ENCODE results near the gene ANO8. TPM values are rescaled to one million over a fixed set of nuclear protein-coding genes. Genes with fewer than 3 reads are reported as not detected.

The ANO8 gene
- total and polyA plus RNA-seq, 3 experiments from 2014 or later = 0.43 to 5.1 (median 4.1) TPM

DNA sequence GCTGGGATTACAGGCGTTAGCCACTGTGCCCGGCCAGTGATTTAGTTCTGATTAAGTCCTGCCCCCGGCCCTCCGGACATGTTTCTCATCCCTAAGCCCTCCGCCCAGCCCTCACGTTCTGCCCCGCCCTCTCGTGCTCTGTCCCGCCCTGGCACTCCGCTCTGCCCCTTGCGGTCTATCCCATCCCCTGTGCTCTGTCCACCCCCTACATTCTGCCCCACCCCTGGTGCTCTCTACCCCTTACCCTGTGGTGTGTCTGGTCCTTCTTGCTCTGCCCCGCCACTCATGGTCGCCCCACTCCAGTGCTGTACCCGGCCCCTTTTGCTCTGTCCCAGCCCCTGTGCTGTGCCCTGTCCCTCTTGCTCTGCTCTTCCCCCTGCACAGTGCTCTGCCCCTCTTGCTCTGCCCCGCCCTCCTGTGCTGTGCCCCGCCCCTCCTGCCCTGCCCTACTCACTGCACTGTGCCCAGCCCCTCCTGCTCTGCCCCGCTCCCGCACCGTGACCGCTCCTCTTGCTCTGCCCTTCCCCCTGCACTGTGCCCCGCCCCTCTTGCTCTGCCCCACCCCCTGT is 5.7 kb upstream of the ANO8 start:
- no peak overlapping the region for H3K4me3 ChIP-seq (ENCODE audit: low read length)
- Mint-ChIP-seq H3K9me3 (no peaks in the 10 kb centered on the region), H3K4me3 (no peak overlapping the region), H3K4me1 (peaks cover 12 to 32% (median 19%) of the 10 kb centered on the region in 3 donors), H3K27ac (no peak overlapping the region), H3K36me3 (peaks cover 0 to 21% (median 0%) of the 10 kb centered on the region in 3 donors), H3K27me3 (no peaks in the 10 kb centered on the region)
- ChIA-PET CTCF (no interaction called here), POLR2A (no interaction called here)
- no peak for DNase-seq
- H3K27me3 ChIP-seq (ENCODE audit: insufficient read depth, low read length, poor library complexity, severe bottlenecking) = no peaks in the 10 kb centered on the region
- no peaks in the 10 kb centered on the region for H3K9me3 ChIP-seq (ENCODE audit: low read length)
- H3K4me1 ChIP-seq (ENCODE audit: insufficient read depth, low read length) = peaks cover 12% of the 10 kb centered on the region
- no peak overlapping the region for H3K27ac ChIP-seq (ENCODE audit: low read depth, low read length)
- no peaks in the 10 kb centered on the region for H3K36me3 ChIP-seq (ENCODE audit: insufficient read depth, low read length)

DNA sequence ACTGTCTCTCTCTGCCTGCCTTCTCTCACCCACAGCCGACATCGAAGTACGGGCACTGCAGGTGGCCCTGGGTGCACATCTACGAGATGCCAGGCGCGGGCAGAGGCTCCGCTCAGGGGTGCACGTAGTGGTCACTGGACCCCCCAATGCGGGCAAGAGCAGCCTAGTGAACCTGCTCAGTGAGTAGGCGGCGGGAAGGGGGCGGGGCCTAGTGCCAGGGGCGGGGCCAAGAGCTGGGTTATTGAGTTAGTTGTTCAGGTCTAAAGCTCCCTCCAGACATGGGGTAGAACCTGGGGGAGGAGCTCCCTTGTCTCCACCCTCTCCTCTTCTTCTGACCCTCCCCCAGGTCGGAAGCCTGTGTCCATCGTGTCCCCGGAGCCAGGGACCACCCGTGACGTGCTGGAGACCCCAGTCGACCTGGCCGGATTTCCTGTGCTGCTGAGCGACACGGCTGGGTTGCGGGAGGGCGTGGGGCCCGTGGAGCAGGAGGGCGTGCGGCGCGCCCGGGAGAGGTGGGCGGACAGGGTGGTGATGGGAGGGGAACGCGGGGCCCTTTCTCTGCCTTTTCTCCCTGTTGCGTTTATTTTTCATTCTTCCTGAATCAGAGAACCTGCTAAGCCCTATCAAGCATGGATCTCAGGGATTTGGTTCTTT is 4.6 kb upstream of the ANO8 start:
- H3K27ac ChIP-seq (ENCODE audit: low read depth, low read length) = no peak overlapping the region
- peaks cover 18% of the 10 kb centered on the region for H3K4me1 ChIP-seq (ENCODE audit: insufficient read depth, low read length)
- DNase-seq = no peak
- Mint-ChIP-seq H3K4me1 (peaks cover 19 to 41% (median 27%) of the 10 kb centered on the region in 3 donors), H3K27me3 (no peaks in the 10 kb centered on the region), H3K36me3 (peaks cover 0 to 21% (median 0%) of the 10 kb centered on the region in 3 donors), H3K9me3 (no peaks in the 10 kb centered on the region), H3K4me3 (peak overlapping the region; percentile 68 to 94 (median 87)), H3K27ac (no peak overlapping the region)
- no peak overlapping the region for H3K4me3 ChIP-seq (ENCODE audit: low read length)
- no peaks in the 10 kb centered on the region for H3K9me3 ChIP-seq (ENCODE audit: low read length)
- CTCF ChIA-PET = no interaction called here
- no peaks in the 10 kb centered on the region for H3K36me3 ChIP-seq (ENCODE audit: insufficient read depth, low read length)
- POLR2A ChIA-PET = no interaction called here
- H3K27me3 ChIP-seq (ENCODE audit: insufficient read depth, low read length, poor library complexity, severe bottlenecking) = no peaks in the 10 kb centered on the region

DNA sequence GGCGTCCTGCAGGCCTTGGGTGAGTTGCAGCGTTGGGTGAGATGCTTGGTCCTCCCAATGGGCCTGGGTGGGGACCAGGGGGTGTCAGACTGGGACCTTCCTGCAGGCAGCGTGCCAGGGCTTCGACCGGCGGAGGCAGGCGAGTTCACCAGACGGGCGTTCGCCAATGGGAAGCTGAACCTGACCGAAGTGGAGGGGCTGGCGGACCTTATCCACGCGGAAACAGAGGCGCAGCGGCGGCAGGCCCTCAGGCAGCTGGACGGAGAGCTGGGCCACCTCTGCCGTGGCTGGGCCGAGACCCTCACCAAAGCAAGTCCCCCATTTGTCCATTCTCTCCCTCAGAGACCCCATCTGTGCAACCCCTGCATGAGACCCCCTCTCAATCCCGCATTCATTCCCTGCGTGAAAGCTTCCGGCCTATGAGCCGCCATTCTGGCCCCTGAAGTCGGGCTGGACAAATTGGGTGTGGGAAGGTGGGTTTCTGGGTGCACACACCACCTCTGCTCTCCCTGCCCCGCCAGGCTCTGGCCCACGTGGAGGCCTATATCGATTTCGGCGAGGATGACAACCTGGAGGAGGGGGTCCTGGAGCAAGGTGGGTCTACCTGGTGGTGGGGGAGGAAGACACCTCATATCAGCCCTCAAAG is 3.9 kb upstream of the ANO8 start:
- H3K4me1 Mint-ChIP-seq = peaks cover 23 to 46% (median 33%) of the 10 kb centered on the region in 3 donors
- no peaks in the 10 kb centered on the region for H3K9me3 Mint-ChIP-seq
- H3K36me3 Mint-ChIP-seq = peaks cover 0 to 23% (median 0%) of the 10 kb centered on the region in 3 donors
- Histone ChIP-seq H3K4me1 (ENCODE audit: insufficient read depth, low read length) (peaks cover 23% of the 10 kb centered on the region), H3K4me3 (ENCODE audit: low read length) (peak overlapping the region; percentile 94), H3K9me3 (ENCODE audit: low read length) (no peaks in the 10 kb centered on the region), H3K27ac (ENCODE audit: low read depth, low read length) (peak overlapping the region; percentile 91), H3K27me3 (ENCODE audit: insufficient read depth, low read length, poor library complexity, severe bottlenecking) (no peaks in the 10 kb centered on the region), H3K36me3 (ENCODE audit: insufficient read depth, low read length) (no peaks in the 10 kb centered on the region)
- POLR2A ChIA-PET = no interaction called here
- DNase-seq = no peak
- no peaks in the 10 kb centered on the region for H3K27me3 Mint-ChIP-seq
- CTCF ChIA-PET = no interaction called here
- H3K27ac Mint-ChIP-seq = peak overlapping the region in 2 of 8 donors; percentile 24 to 96
- peak overlapping the region; percentile 83 to 94 (median 90) for H3K4me3 Mint-ChIP-seq

DNA sequence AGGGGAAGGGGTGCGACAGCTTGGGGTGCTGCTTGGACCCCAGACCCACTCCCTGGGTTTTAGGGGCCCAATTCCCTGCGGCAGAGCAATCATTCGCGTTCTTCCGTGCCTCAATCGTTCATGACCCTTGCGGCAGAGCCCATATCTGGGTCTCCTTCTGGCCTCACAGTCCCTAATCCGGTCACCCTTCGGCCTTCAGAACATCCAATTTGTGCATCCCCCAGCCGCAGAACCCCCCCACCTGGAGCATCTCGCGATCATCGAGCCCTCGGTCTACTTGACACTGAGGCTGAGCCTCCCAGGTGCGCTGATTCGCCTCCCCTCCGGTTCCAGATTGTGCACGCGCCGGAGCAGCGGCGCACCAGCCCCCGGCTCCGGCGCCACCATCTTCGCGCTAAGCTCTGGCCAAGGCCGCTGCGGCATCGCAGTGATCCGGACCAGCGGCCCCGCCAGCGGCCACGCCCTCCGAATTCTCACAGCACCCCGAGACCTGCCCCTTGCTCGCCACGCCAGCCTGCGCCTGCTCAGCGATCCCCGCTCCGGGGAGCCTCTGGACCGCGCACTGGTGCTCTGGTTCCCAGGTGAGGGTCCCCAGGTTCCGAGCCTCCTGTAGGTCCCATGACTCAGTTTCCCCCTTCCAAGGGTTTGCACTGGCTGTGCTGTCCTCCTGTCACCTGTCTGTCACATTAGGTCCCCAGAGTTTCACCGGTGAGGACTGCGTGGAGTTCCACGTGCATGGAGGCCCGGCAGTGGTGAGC is 3.2 kb upstream of the ANO8 start:
- Histone ChIP-seq H3K9me3 (ENCODE audit: low read length) (no peaks in the 10 kb centered on the region), H3K4me1 (ENCODE audit: insufficient read depth, low read length) (peaks cover 24% of the 10 kb centered on the region), H3K4me3 (ENCODE audit: low read length) (peak overlapping the region; percentile 94), H3K27me3 (ENCODE audit: insufficient read depth, low read length, poor library complexity, severe bottlenecking) (no peaks in the 10 kb centered on the region), H3K36me3 (ENCODE audit: insufficient read depth, low read length) (no peaks in the 10 kb centered on the region), H3K27ac (ENCODE audit: low read depth, low read length) (peak overlapping the region; percentile 91)
- POLR2A ChIA-PET = no interaction called here
- CTCF ChIA-PET = no interaction called here
- Mint-ChIP-seq H3K27me3 (no peaks in the 10 kb centered on the region), H3K27ac (peak overlapping the region; percentile 84 to 99 (median 92)), H3K9me3 (no peaks in the 10 kb centered on the region), H3K36me3 (peaks cover 0 to 23% (median under 1%) of the 10 kb centered on the region in 3 donors), H3K4me1 (peaks cover 23 to 50% (median 33%) of the 10 kb centered on the region in 3 donors), H3K4me3 (peak overlapping the region; percentile 83 to 94 (median 90))
- peak in 3 of 5 donors; percentile 6 to 57 (median 27) for DNase-seq

DNA sequence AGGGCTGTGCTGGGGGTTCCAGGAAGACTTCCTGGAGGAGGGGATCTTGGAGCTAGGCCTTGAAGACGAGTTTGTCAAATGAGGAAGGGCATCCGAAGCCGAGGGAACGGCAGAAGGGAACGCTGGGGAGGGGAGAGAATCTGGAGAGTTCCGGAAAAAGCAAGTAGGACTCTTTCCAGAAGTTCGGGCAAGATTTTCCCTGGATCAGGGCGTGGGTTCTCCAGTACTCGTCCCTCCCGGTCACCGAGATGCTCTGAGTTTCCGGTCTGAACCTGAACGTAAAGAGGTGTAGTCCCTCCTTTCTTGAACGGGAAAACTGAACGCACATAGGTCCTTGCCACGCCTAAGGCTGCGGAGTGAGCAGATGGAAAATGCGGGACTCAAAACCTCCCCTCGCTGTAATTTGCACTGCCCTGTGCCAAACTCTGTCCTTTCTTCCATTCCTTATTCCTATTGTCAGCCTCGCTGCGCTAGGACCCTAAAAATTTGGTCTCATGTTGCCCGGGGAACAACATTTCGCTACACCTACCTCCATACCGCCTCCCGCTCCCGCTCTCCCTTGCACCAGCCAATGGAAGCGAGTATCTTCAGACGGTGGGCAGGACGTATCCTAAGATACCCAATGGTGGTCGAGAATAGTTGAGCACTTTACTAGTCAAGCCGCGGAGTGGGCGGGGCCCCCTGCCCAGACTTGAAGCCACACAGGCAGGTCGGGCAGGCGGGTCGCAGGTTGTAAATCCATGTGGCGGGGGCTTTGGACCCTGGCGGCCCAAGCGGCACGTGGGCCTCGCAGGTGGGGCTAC is 2.4 kb upstream of the ANO8 start, which contains the start of gene GTPBP3:
TSS of gene GTPBP3 (plus strand) at position 682 of the 803 bp plus-strand sequence. CDS start at position 741, 59 bp downstream.
- H3K4me1 Mint-ChIP-seq = peaks cover 26 to 50% (median 33%) of the 10 kb centered on the region in 3 donors
- H3K36me3 Mint-ChIP-seq = peaks cover 0 to 21% (median 3%) of the 10 kb centered on the region in 3 donors
- peak within 1 kb of the TSS; percentile 84 to 99 (median 92) for H3K27ac Mint-ChIP-seq
- peak within 1 kb of the TSS; percentile 91 for H3K27ac ChIP-seq (ENCODE audit: low read depth, low read length)
- POLR2A ChIA-PET = interaction anchor here (0.9 kb wide), 1 partner anchor 83 kb away, joined by 4 read pairs; the partner anchor contains the start of gene MVB12A
- no peaks in the 10 kb centered on the region for H3K36me3 ChIP-seq (ENCODE audit: insufficient read depth, low read length)
- DNase-seq = peak; percentile 95 to 98 (median 95)
- CTCF ChIA-PET = no interaction called here
- H3K4me3 ChIP-seq (ENCODE audit: low read length) = peak within 1 kb of the TSS; percentile 94
- no peaks in the 10 kb centered on the region for H3K9me3 ChIP-seq (ENCODE audit: low read length)
- H3K4me3 Mint-ChIP-seq = peak within 1 kb of the TSS; percentile 83 to 94 (median 90)
- H3K27me3 ChIP-seq (ENCODE audit: insufficient read depth, low read length, poor library complexity, severe bottlenecking) = no peaks in the 10 kb centered on the region
- H3K9me3 Mint-ChIP-seq = no peaks in the 10 kb centered on the region
- no peaks in the 10 kb centered on the region for H3K27me3 Mint-ChIP-seq
- peaks cover 24% of the 10 kb centered on the region for H3K4me1 ChIP-seq (ENCODE audit: insufficient read depth, low read length)

DNA sequence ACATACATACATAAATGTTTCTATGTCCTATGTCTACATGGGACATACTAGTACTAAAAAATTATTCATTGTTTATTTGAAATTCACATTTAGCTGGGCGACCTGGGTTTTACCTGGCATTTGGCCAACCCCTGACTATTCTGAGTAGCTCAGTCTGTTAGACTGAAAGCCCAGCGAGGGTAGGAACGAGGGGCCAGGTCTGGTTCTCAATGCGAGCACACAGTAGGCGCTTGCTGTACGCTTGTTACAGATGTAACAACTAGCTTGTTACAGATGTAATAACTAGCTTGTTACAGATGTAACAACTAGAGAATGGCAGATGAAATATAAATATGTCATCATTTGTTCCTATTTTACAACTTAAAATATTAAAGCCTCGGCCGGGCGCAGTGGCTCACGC is 920 bp upstream of the ANO8 start:
- Histone ChIP-seq H3K36me3 (ENCODE audit: insufficient read depth, low read length) (no peaks in the 10 kb centered on the region), H3K4me3 (ENCODE audit: low read length) (no peak overlapping the region), H3K9me3 (ENCODE audit: low read length) (no peaks in the 10 kb centered on the region), H3K4me1 (ENCODE audit: insufficient read depth, low read length) (peaks cover 24% of the 10 kb centered on the region), H3K27ac (ENCODE audit: low read depth, low read length) (peak overlapping the region; percentile 74), H3K27me3 (ENCODE audit: insufficient read depth, low read length, poor library complexity, severe bottlenecking) (no peaks in the 10 kb centered on the region)
- ChIA-PET CTCF (interaction anchor here (0.8 to 1.5 kb wide), 5 partner anchors 10 to 42 kb away, joined by 3 to 6 read pairs (median 4); partner anchors contain the start of gene DDA1), POLR2A (interaction anchor here (0.6 to 2.1 kb wide), 7 partner anchors 10 to 152 kb away, joined by 3 to 13 read pairs (median 4); partner anchors contain the start of genes DDA1 and MRPL34)
- Mint-ChIP-seq H3K27me3 (no peaks in the 10 kb centered on the region), H3K36me3 (peaks cover 0 to 13% (median 3%) of the 10 kb centered on the region in 3 donors), H3K27ac (peak overlapping the region in 5 of 8 donors; percentile 12 to 93 (median 80)), H3K4me3 (peak overlapping the region in 6 of 7 donors; percentile 32 to 94 (median 88)), H3K4me1 (peaks cover 28 to 53% (median 33%) of the 10 kb centered on the region in 3 donors), H3K9me3 (no peaks in the 10 kb centered on the region)
- DNase-seq = no peak

All from CD8-positive, alpha-beta memory T cell (primary cell).